ENCODE data around the gene ANKRD13D. TPM values are rescaled to one million over a fixed set of nuclear protein-coding genes. Genes with fewer than 3 reads are reported as not detected.
A peak's percentile ranks its signal among the peaks of the same experiment; 100 is the strongest.

ANKRD13D gene
- total and polyA plus RNA-seq, 8 donors = 18.5 to 96.4 (median 36.8) TPM

- Histone ChIP-seq H3K9me3 (no peaks in the 10 kb centered on the region), H3K4me3 (peak overlapping the region in 2 of 4 donors; percentile 8 to 23), H3K27ac (peak overlapping the region; percentile 42 to 95 (median 92)), H3K27me3 (no peaks in the 10 kb centered on the region), H3K36me3 (peaks cover 13 to 45% (median 24%) of the 10 kb centered on the region in 4 donors), H3K4me1 (peaks cover 90 to 100% (median 99%) of the 10 kb centered on the region in 4 donors)
- TF ChIP-seq POLR2AphosphoS5 (IDR thresholded peaks at IDR 0.05) (no peak), POLR2A (IDR thresholded peaks at IDR 0.05) (no peak), EP300 (IDR thresholded peaks at IDR 0.05) (no peak)
- TF ChIP-seq, protein P1, sequence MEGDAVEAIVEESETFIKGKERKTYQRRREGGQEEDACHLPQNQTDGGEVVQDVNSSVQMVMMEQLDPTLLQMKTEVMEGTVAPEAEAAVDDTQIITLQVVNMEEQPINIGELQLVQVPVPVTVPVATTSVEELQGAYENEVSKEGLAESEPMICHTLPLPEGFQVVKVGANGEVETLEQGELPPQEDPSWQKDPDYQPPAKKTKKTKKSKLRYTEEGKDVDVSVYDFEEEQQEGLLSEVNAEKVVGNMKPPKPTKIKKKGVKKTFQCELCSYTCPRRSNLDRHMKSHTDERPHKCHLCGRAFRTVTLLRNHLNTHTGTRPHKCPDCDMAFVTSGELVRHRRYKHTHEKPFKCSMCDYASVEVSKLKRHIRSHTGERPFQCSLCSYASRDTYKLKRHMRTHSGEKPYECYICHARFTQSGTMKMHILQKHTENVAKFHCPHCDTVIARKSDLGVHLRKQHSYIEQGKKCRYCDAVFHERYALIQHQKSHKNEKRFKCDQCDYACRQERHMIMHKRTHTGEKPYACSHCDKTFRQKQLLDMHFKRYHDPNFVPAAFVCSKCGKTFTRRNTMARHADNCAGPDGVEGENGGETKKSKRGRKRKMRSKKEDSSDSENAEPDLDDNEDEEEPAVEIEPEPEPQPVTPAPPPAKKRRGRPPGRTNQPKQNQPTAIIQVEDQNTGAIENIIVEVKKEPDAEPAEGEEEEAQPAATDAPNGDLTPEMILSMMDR (IDR thresholded peaks at IDR 0.05) = no peak
- intact Hi-C loops (cut with DNase I; ENCODE audit: low total_unique reads) = no loop called here
- 52 to 65% (median 63%) methylated on average over 26 to 35 of the region's 35 CpGs for WGBS, 5 donors
- DNase-seq = no peak
These were observed 14.1 kb upstream of the ANKRD13D start for GRCh38 chr11:67274768-67275605.

DNA sequence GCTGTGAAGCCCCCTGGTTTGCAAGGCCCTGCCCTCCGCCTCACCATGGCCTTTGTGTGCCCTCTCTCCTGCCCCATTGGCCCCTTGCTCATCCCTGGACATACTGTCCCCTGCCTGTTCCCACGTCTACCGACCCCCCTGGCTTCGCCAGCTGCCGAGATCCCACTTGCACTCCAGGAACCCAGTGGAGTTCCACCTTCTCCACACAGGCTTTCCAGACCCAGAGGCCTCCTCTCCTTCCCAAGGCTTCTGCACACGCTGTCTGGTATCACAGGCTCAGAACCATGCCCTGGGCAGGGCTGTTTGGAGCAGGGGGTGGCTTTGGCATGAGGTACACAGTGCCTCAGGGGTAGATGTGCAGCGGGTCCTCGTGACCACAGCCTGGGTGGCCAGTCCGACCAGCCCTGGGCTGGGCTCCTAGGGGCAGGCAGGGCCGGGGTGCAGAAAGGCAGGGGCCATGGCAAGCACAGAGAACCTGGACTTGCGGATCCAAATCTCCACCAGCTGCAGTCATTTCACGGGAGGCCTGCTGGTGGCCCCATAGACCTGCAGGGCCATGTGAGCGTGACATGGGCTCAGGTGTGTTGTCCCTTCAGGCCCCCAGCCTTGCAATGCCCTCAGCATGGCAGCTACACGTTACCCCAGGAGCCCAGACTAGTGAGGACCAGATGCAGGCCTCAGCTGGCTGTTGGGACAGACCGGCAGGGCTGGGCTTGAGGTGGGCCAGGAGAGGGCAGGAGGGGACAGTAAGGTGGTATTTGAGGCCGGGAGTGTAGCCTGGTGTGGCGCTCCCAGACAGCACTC, 13.3 kb upstream of the ANKRD13D start:
- 64 to 88% (median 80%) methylated on average over 8 to 17 of the region's 17 CpGs for WGBS, 5 donors
- TF ChIP-seq POLR2AphosphoS5 (IDR thresholded peaks at IDR 0.05) (no peak), POLR2A (IDR thresholded peaks at IDR 0.05) (no peak)
- H3K27ac ChIP-seq = peak overlapping the region; percentile 42 to 95 (median 92)
- intact Hi-C loops (cut with DNase I; ENCODE audit: low total_unique reads) = no loop called here
- H3K4me1 ChIP-seq = peaks cover 82 to 100% (median 97%) of the 10 kb centered on the region in 4 donors
- H3K9me3 ChIP-seq = no peaks in the 10 kb centered on the region
- DNase-seq = no peak
- no peaks in the 10 kb centered on the region for H3K27me3 ChIP-seq
- peaks cover 21 to 53% (median 32%) of the 10 kb centered on the region in 4 donors for H3K36me3 ChIP-seq
- peak overlapping the region in 2 of 4 donors; percentile 8 to 23 for H3K4me3 ChIP-seq

DNA sequence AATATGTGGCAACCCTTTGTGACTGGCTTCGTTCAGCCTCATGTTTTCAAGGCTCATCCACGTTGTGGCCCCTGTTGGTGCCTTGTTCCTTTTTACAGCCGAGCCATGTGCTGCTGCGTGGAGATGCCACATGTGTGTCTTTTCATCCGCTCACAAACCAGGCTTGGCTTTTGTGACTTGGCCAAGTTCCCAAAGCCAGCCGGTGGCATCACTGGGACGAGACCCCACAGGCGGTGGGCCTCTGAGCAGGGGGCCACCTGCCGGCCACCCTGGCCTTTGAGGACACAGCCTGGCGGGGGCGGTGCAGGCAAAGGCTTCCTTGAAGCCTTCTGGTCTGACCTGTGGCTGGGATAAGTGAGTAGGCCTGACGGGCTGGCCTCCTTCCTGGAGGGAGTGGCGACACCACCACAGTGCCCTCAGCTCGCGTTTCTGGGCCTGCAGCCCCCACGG, 12.3 kb upstream of the ANKRD13D start:
- Histone ChIP-seq H3K27ac (peak overlapping the region; percentile 87 to 95 (median 92)), H3K4me3 (peak overlapping the region; percentile 28 to 38 (median 28)), H3K9me3 (no peaks in the 10 kb centered on the region), H3K4me1 (peaks cover 72 to 100% (median 87%) of the 10 kb centered on the region in 4 donors), H3K36me3 (peaks cover 31 to 58% (median 40%) of the 10 kb centered on the region in 4 donors), H3K27me3 (no peaks in the 10 kb centered on the region)
- WGBS, 5 donors = 23 to 29% (median 25%) methylated on average over 9 to 16 of the region's 16 CpGs
- peak; percentile 59 to 68 for DNase-seq
- TF ChIP-seq, protein P1 (IDR thresholded peaks at IDR 0.05) = peak in 1 of 7 experiments; percentile 34
- no peak for TF ChIP-seq POLR2A (IDR thresholded peaks at IDR 0.05)
- intact Hi-C loops (cut with DNase I; ENCODE audit: low total_unique reads) = no loop called here

GRCh38 chr11:67277231-67277961, 11.7 kb upstream of the ANKRD13D start:
- H3K27me3 ChIP-seq = no peaks in the 10 kb centered on the region
- WGBS, 5 donors = 16 to 23% (median 19%) methylated on average over 22 to 24 of the region's 24 CpGs
- H3K4me1 ChIP-seq = peaks cover 66 to 100% (median 81%) of the 10 kb centered on the region in 4 donors
- peak; percentile 41 to 76 (median 61) for TF ChIP-seq POLR2AphosphoS5 (IDR thresholded peaks at IDR 0.05)
- no peak for TF ChIP-seq POLR2A (IDR thresholded peaks at IDR 0.05)
- intact Hi-C loops (cut with DNase I; ENCODE audit: low total_unique reads) = no loop called here
- peak overlapping the region; percentile 87 to 95 (median 92) for H3K27ac ChIP-seq
- peak; percentile 91 to 95 for DNase-seq
- peak overlapping the region; percentile 28 to 38 (median 28) for H3K4me3 ChIP-seq
- no peaks in the 10 kb centered on the region for H3K9me3 ChIP-seq
- H3K36me3 ChIP-seq = peaks cover 37 to 60% (median 43%) of the 10 kb centered on the region in 4 donors
